ENCODE data around the gene PLCB2.

PLCB2 gene

DNA sequence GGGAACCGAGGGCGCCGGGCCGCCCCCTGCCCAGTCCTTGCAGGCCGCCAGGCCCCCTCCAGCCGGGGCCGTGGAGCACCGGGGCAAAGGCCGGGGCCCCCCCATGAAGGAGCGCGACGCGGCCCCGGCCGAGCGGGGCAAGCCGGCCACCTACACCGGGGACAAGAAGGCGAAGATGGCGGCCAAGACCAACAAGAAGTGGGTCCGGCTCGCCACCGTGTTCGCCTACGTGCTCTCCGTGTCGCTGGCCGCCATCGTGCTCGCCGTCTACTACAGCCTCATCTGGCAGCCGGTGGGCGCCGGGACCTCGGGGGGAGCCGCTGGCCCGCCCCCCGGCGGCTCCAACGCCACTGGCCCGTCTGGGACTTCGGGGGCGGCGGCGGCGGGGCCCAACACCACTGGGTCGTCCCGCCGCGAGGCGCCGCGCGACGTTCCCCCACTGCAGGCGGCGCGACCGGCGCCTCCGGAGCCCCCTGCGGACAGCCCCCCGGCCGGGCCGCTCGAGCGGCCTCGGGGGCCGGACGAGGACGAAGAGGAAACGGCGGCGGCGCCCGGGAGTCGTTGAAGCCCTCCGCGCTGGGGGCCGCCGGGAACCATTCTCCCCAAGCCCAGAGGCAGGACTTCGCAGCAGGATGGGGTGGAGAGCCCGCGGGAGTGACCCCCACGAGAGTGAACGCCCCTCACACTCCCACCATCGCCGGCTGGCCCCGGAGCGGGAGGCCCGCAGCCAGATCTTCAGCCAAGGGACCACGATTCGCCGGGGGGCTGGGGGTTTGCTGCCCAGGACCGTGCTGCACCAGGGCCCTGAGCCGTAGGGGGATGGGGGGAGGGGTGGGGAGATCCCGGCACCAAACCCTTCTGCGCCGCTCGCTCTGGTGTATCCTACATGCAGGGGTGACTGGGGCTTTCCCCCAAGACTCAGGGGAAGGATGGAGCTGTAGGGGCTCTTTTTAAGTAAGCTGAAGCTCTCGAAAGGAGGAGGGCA is 16.5 kb upstream of the PLCB2 start:
- H3K27ac ChIP-seq (ENCODE audit: extremely low read depth, low read depth, low read length): peak overlapping the region; percentile 81; the same call in 1 of the 2 replicates
- peaks cover 13% of the 10 kb centered on the region; the same call in 1 of the 2 replicates for H3K4me1 ChIP-seq (ENCODE audit: control insufficient read depth, insufficient read depth, low read length)
- no peaks in the 10 kb centered on the region for H3K9me3 ChIP-seq (ENCODE audit: control insufficient read depth, insufficient read depth, low read depth, low read length)
- CTCF ChIA-PET: interaction anchor here (0.5 to 5.5 kb wide), 4 partner anchors 11 to 120 kb away, joined by 3 to 82 read pairs (median 10); no protein-coding TSS in a partner anchor
- POLR2A ChIA-PET: interaction anchor here (0.6 kb wide), 1 partner anchor 11 kb away, joined by 3 read pairs; no protein-coding TSS in a partner anchor
- peak overlapping the region; percentile 70 for H3K4me3 ChIP-seq (ENCODE audit: low read depth, low read length)
- peaks cover 0 to 10% of the 10 kb centered on the region in 2 experiments; a peak in 1 of 3 replicates for H3K36me3 ChIP-seq (ENCODE audit: control insufficient read depth in 2 of 2, insufficient read depth in 1 of 2, low read length in 2 of 2)
- TF ChIP-seq, protein P1, sequence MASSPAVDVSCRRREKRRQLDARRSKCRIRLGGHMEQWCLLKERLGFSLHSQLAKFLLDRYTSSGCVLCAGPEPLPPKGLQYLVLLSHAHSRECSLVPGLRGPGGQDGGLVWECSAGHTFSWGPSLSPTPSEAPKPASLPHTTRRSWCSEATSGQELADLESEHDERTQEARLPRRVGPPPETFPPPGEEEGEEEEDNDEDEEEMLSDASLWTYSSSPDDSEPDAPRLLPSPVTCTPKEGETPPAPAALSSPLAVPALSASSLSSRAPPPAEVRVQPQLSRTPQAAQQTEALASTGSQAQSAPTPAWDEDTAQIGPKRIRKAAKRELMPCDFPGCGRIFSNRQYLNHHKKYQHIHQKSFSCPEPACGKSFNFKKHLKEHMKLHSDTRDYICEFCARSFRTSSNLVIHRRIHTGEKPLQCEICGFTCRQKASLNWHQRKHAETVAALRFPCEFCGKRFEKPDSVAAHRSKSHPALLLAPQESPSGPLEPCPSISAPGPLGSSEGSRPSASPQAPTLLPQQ (tag by site-specific recombination; IDR thresholded peaks at IDR 0.05): peak; percentile 76
- TF ChIP-seq YY1 (tag by site-specific recombination; IDR thresholded peaks at IDR 0.05) (0 out of 2 replicates have a peak, but pooled peaks have one; percentile 28), ZNF335 (tag by site-specific recombination; conservative IDR thresholded peaks at IDR 0.05) (0 out of 2 replicates have a peak, but pooled peaks have one; percentile 1), ZBTB1 (tag by site-specific recombination; IDR thresholded peaks at IDR 0.05) (no peak), YY2 (tag by site-specific recombination; IDR thresholded peaks at IDR 0.05) (peak; percentile 59), ZNF426 (tag by site-specific recombination; IDR thresholded peaks at IDR 0.05) (no peak), ZBTB20 (tag by site-specific recombination; IDR thresholded peaks at IDR 0.05) (peak; percentile 33; the same call in 1 of the 2 replicates), ZNF350 (tag by site-specific recombination; IDR thresholded peaks at IDR 0.05) (no peak), ZNF19 (tag by site-specific recombination; IDR thresholded peaks at IDR 0.05; ENCODE audit: low read depth) (no peak), ZNF658 (tag by site-specific recombination; IDR thresholded peaks at IDR 0.05) (no peak), OVOL3 (tag by site-specific recombination; IDR thresholded peaks at IDR 0.05) (no peak), ZNF664 (tag by site-specific recombination; IDR thresholded peaks at IDR 0.05) (no peak), ZNF626 (tag by site-specific recombination; IDR thresholded peaks at IDR 0.05) (no peak), GLIS2 (tag by site-specific recombination; IDR thresholded peaks at IDR 0.05) (peak; percentile 61), SP3 (tag by site-specific recombination; IDR thresholded peaks at IDR 0.05) (no peak), ZFHX2 (tag by site-specific recombination; conservative IDR thresholded peaks at IDR 0.05) (peak; percentile 43), ZNF302 (tag by site-specific recombination; IDR thresholded peaks at IDR 0.05; ENCODE audit: low read depth) (no peak), ZNF623 (tag by site-specific recombination; IDR thresholded peaks at IDR 0.05) (no peak), TCF7L2 (IDR thresholded peaks at IDR 0.05; ENCODE audit: borderline replicate concordance, low read depth, low read length) (no peak), GLIS1 (tag by site-specific recombination; IDR thresholded peaks at IDR 0.05) (peak; percentile 50; the same call in 1 of the 2 replicates), ZNF114 (tag by site-specific recombination; IDR thresholded peaks at IDR 0.05) (no peak)
- TF ChIP-seq, protein P2, sequence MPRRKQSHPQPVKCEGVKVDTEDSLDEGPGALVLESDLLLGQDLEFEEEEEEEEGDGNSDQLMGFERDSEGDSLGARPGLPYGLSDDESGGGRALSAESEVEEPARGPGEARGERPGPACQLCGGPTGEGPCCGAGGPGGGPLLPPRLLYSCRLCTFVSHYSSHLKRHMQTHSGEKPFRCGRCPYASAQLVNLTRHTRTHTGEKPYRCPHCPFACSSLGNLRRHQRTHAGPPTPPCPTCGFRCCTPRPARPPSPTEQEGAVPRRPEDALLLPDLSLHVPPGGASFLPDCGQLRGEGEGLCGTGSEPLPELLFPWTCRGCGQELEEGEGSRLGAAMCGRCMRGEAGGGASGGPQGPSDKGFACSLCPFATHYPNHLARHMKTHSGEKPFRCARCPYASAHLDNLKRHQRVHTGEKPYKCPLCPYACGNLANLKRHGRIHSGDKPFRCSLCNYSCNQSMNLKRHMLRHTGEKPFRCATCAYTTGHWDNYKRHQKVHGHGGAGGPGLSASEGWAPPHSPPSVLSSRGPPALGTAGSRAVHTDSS (tag by site-specific recombination; IDR thresholded peaks at IDR 0.05): no peak
- TF ChIP-seq, protein P3, sequence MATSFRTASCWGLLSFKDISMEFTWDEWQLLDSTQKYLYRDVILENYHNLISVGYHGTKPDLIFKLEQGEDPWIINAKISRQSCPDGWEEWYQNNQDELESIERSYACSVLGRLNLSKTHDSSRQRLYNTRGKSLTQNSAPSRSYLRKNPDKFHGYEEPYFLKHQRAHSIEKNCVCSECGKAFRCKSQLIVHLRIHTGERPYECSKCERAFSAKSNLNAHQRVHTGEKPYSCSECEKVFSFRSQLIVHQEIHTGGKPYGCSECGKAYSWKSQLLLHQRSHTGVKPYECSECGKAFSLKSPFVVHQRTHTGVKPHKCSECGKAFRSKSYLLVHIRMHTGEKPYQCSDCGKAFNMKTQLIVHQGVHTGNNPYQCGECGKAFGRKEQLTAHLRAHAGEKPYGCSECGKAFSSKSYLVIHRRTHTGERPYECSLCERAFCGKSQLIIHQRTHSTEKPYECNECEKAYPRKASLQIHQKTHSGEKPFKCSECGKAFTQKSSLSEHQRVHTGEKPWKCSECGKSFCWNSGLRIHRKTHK (tag by site-specific recombination; IDR thresholded peaks at IDR 0.05): no peak
- TF ChIP-seq, protein P4, sequence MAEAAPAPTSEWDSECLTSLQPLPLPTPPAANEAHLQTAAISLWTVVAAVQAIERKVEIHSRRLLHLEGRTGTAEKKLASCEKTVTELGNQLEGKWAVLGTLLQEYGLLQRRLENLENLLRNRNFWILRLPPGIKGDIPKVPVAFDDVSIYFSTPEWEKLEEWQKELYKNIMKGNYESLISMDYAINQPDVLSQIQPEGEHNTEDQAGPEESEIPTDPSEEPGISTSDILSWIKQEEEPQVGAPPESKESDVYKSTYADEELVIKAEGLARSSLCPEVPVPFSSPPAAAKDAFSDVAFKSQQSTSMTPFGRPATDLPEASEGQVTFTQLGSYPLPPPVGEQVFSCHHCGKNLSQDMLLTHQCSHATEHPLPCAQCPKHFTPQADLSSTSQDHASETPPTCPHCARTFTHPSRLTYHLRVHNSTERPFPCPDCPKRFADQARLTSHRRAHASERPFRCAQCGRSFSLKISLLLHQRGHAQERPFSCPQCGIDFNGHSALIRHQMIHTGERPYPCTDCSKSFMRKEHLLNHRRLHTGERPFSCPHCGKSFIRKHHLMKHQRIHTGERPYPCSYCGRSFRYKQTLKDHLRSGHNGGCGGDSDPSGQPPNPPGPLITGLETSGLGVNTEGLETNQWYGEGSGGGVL (tag by site-specific recombination; IDR thresholded peaks at IDR 0.05): no peak
- TF ChIP-seq, protein P5, sequence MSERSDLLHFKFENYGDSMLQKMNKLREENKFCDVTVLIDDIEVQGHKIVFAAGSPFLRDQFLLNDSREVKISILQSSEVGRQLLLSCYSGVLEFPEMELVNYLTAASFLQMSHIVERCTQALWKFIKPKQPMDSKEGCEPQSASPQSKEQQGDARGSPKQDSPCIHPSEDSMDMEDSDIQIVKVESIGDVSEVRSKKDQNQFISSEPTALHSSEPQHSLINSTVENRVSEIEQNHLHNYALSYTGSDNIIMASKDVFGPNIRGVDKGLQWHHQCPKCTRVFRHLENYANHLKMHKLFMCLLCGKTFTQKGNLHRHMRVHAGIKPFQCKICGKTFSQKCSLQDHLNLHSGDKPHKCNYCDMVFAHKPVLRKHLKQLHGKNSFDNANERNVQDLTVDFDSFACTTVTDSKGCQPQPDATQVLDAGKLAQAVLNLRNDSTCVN (tag by site-specific recombination; optimal IDR thresholded peaks at IDR 0.05): peak; percentile 19
- TF ChIP-seq, protein P6, sequence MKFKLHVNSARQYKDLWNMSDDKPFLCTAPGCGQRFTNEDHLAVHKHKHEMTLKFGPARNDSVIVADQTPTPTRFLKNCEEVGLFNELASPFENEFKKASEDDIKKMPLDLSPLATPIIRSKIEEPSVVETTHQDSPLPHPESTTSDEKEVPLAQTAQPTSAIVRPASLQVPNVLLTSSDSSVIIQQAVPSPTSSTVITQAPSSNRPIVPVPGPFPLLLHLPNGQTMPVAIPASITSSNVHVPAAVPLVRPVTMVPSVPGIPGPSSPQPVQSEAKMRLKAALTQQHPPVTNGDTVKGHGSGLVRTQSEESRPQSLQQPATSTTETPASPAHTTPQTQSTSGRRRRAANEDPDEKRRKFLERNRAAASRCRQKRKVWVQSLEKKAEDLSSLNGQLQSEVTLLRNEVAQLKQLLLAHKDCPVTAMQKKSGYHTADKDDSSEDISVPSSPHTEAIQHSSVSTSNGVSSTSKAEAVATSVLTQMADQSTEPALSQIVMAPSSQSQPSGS (tag by site-specific recombination; IDR thresholded peaks at IDR 0.05; ENCODE audit: low read depth): no peak
